Mucosa of gallbladder (tissue), 1 donor: ENCODE data around the gene DGKI. TPM values are rescaled to one million over a fixed set of nuclear protein-coding genes. Genes with fewer than 3 reads are reported as not detected.

Experiments used
- DNase-seq: peaks from one replicate; pipeline ENCODE4 v3.0.0-alpha.2; 2020; ENCODE audit warnings: low spot score
- total RNA-seq: library from RNA; stranded (reverse); gene quantifications from one replicate; pipeline ENCODE4 v1.2.1, GENCODE V29; 2021
- donor health status: DM: no; HTN: no; CAD: no.

The DGKI gene
- total RNA-seq, 1 donor from 2014 or later, result 3.1 TPM

GRCh38 chr7:137593115-137593711 lies 253.6 kb downstream of the DGKI start:
- DNase-seq, result no peak

GRCh38 chr7:137592232-137592896 lies 254.4 kb downstream of the DGKI start:
- DNase-seq, result peak; percentile 60

GRCh38 chr7:137591421-137591837 lies 255.3 kb downstream of the DGKI start:
- no peak for DNase-seq

GRCh38 chr7:137590756-137591305 lies 255.9 kb downstream of the DGKI start:
- DNase-seq, result no peak

- no peak for DNase-seq
Observed at GRCh38 chr7:137590071-137590755, 256.6 kb downstream of the DGKI start.

- DNase-seq, result no peak
Observed at GRCh38 chr7:137587326-137587725, 259.4 kb downstream of the DGKI start.

- no peak for DNase-seq
Observed at GRCh38 chr7:137585591-137585990, 261.2 kb downstream of the DGKI start.

GRCh38 chr7:137583172-137583571 lies 263.6 kb downstream of the DGKI start:
- DNase-seq, result no peak

GRCh38 chr7:137579913-137580640 lies 266.7 kb downstream of the DGKI start:
- no peak for DNase-seq

GRCh38 chr7:137578541-137578940 lies 268.2 kb downstream of the DGKI start:
- DNase-seq, result no peak

GRCh38 chr7:137577184-137577583 lies 269.6 kb downstream of the DGKI start:
- no peak for DNase-seq

GRCh38 chr7:137576481-137576880 lies 270.3 kb downstream of the DGKI start:
- no peak for DNase-seq

GRCh38 chr7:137574812-137575211 lies 272.0 kb downstream of the DGKI start:
- DNase-seq, result no peak

GRCh38 chr7:137572056-137572784 lies 274.6 kb downstream of the DGKI start:
- no peak for DNase-seq

- DNase-seq, result no peak
Observed at GRCh38 chr7:137564677-137565076, 282.1 kb downstream of the DGKI start.

- DNase-seq, result no peak
Observed at GRCh38 chr7:137563981-137564380, 282.8 kb downstream of the DGKI start.

GRCh38 chr7:137547485-137547884 lies 299.3 kb downstream of the DGKI start:
- DNase-seq, result no peak

GRCh38 chr7:137546671-137547070 lies 300.1 kb downstream of the DGKI start:
- DNase-seq, result no peak

- DNase-seq, result no peak
Observed at GRCh38 chr7:137546009-137546408, 300.8 kb downstream of the DGKI start.

- DNase-seq, result no peak
Observed at GRCh38 chr7:137545059-137545716, 301.6 kb downstream of the DGKI start.
